Hepatocyte (in vitro differentiated cells): ENCODE results near the gene GOLGA6L1.
"Not testable (repeated sequence)": the region's sequence is repeated elsewhere in the genome, so short reads cannot be mapped to it uniquely, and the experiment has no call there.

Source experiments
- CTCF ChIP-seq: fragments of 200-600 bp; sonication (generic); IDR thresholded peaks from 2 replicates; pipeline ENCODE4 v1.5.1; 2016; ENCODE audit warnings: antibody characterized with exemption, mild to moderate bottlenecking; ENCODE audit not compliant: poor library complexity
- EZH2 ChIP-seq: fragments of 200-600 bp; sonication (generic); IDR thresholded peaks from 2 replicates; pipeline ENCODE4 v1.6.1; 2016; ENCODE audit warnings: antibody characterized with exemption, mild to moderate bottlenecking, borderline replicate concordance
- EZH2phosphoT487 ChIP-seq: fragments of 200-600 bp; sonication (generic); IDR thresholded peaks from one replicate; pipeline ENCODE4 v1.6.1; 2018; ENCODE audit warnings: antibody characterized with exemption, mild to moderate bottlenecking, low read depth, moderate library complexity; ENCODE audit not compliant: unreplicated experiment, severe bottlenecking

GRCh38 chr15:23181201-23181600 lies 44.6 kb upstream of the GOLGA6L1 start:
- TF ChIP-seq CTCF, EZH2, EZH2phosphoT487: not testable (repeated sequence)
